ENCODE results near the gene LY6G6D. TPM values are rescaled to one million over a fixed set of nuclear protein-coding genes. Genes with fewer than 3 reads are reported as not detected.

Gene LY6G6D
- total RNA-seq, 1 experiment from 2014 or later, result not detected

Other genes with a start within 250 kb of the LY6G6D start
- 5.8 to 6.5 TPM (median 6.2 TPM) in 5 replicates for gene MICB, start 217.2 kb upstream of the LY6G6D start, total RNA-seq (2022; extraction: Qiagen RNA extraction)
- gene MCCD1, start 186.4 kb upstream of the LY6G6D start, total RNA-seq (2022; extraction: Qiagen RNA extraction), result not detected in 5 replicates
- 340 to 418 TPM (median 347 TPM) in 5 replicates for gene DDX39B, start 173.3 kb upstream of the LY6G6D start, total RNA-seq (2022; extraction: Qiagen RNA extraction)
- gene ATP6V1G2, start 168.7 kb upstream of the LY6G6D start, total RNA-seq (2022; extraction: Qiagen RNA extraction), result 0.62 to 1.1 TPM (median 0.93 TPM) in 5 replicates
- 9.5 to 13.0 TPM (median 12.6 TPM) in 5 replicates for gene NFKBIL1, start 167.7 kb upstream of the LY6G6D start, total RNA-seq (2022; extraction: Qiagen RNA extraction)
- gene LTA, start 143.1 kb upstream of the LY6G6D start, total RNA-seq (2022; extraction: Qiagen RNA extraction), result 0.07 to 0.23 TPM (median 0.08 TPM) in 3 of 5 replicates, not detected in the others
- gene TNF, start 139.8 kb upstream of the LY6G6D start, total RNA-seq (2022; extraction: Qiagen RNA extraction), result 0.07 to 0.08 TPM in 2 of 5 replicates, not detected in the others
- gene LTB, start 132.9 kb upstream of the LY6G6D start, total RNA-seq (2022; extraction: Qiagen RNA extraction), result 0.12 to 0.49 TPM (median 0.14 TPM) in 4 of 5 replicates, not detected in the other
- gene LST1, start 129.1 kb upstream of the LY6G6D start, total RNA-seq (2022; extraction: Qiagen RNA extraction), result 0.14 to 0.41 TPM (median 0.29 TPM) in 5 replicates
- gene NCR3, start 122.3 kb upstream of the LY6G6D start, total RNA-seq (2022; extraction: Qiagen RNA extraction), result not detected in 5 replicates
- gene AIF1, start 100.1 kb upstream of the LY6G6D start, total RNA-seq (2022; extraction: Qiagen RNA extraction), result not detected in 5 replicates
- gene PRRC2A, start 94.6 kb upstream of the LY6G6D start, total RNA-seq (2022; extraction: Qiagen RNA extraction), result 66.2 to 87.9 TPM (median 84.6 TPM) in 5 replicates
- 117 to 150 TPM (median 136 TPM) in 5 replicates for gene BAG6, start 62.7 kb upstream of the LY6G6D start, total RNA-seq (2022; extraction: Qiagen RNA extraction)
- gene APOM, start 59.5 kb upstream of the LY6G6D start, total RNA-seq (2022; extraction: Qiagen RNA extraction), result 2.9 to 3.7 TPM (median 3.1 TPM) in 5 replicates
- 11.3 to 12.4 TPM (median 11.9 TPM) in 5 replicates for gene C6orf47, start 54.6 kb upstream of the LY6G6D start, total RNA-seq (2022; extraction: Qiagen RNA extraction)
- 7.8 to 11.3 TPM (median 10.1 TPM) in 5 replicates for gene GPANK1, start 50.4 kb upstream of the LY6G6D start, total RNA-seq (2022; extraction: Qiagen RNA extraction)
- gene CSNK2B, start 49.3 kb upstream of the LY6G6D start, total RNA-seq (2022; extraction: Qiagen RNA extraction), result 169 to 183 TPM (median 179 TPM) in 5 replicates
- gene LY6G5B, start 45.4 kb upstream of the LY6G6D start, total RNA-seq (2022; extraction: Qiagen RNA extraction), result 2.7 to 4.2 TPM (median 3.2 TPM) in 5 replicates
- 1.2 to 1.7 TPM (median 1.4 TPM) in 5 replicates for gene LY6G5C, start 34.3 kb upstream of the LY6G6D start, total RNA-seq (2022; extraction: Qiagen RNA extraction)
- 14.2 to 17.5 TPM (median 16.7 TPM) in 5 replicates for gene ABHD16A, start 12.0 kb upstream of the LY6G6D start, total RNA-seq (2022; extraction: Qiagen RNA extraction)
- not detected in 5 replicates for gene LY6G6F, start 8.5 kb upstream of the LY6G6D start, total RNA-seq (2022; extraction: Qiagen RNA extraction)
- gene LY6G6C, start 6.4 kb downstream of the LY6G6D start, total RNA-seq (2022; extraction: Qiagen RNA extraction), result 0.08 to 0.14 TPM (median 0.09 TPM) in 3 of 5 replicates, not detected in the others
- not detected in 5 replicates for gene MPIG6B, start 8.0 kb downstream of the LY6G6D start, total RNA-seq (2022; extraction: Qiagen RNA extraction)
- 25.2 to 32.8 TPM (median 28.6 TPM) in 5 replicates for gene DDAH2, start 14.0 kb downstream of the LY6G6D start, total RNA-seq (2022; extraction: Qiagen RNA extraction)
- gene CLIC1, start 21.2 kb downstream of the LY6G6D start, total RNA-seq (2022; extraction: Qiagen RNA extraction), result 467 to 486 TPM (median 475 TPM) in 5 replicates
- 10.5 to 14.8 TPM (median 11.7 TPM) in 5 replicates for gene MSH5, start 24.7 kb downstream of the LY6G6D start, total RNA-seq (2022; extraction: Qiagen RNA extraction)
- 1.6 to 4.2 TPM (median 3.1 TPM) in 5 replicates for gene SAPCD1, start 47.3 kb downstream of the LY6G6D start, total RNA-seq (2022; extraction: Qiagen RNA extraction)
- gene VWA7, start 62.0 kb downstream of the LY6G6D start, total RNA-seq (2022; extraction: Qiagen RNA extraction), result 1.3 to 1.9 TPM (median 1.5 TPM) in 5 replicates
- 49.3 to 54.8 TPM (median 53.0 TPM) in 5 replicates for gene VARS1, start 80.4 kb downstream of the LY6G6D start, total RNA-seq (2022; extraction: Qiagen RNA extraction)
- gene LSM2, start 91.6 kb downstream of the LY6G6D start, total RNA-seq (2022; extraction: Qiagen RNA extraction), result 43.6 to 61.8 TPM (median 59.8 TPM) in 5 replicates
- 1.2 to 1.7 TPM (median 1.4 TPM) in 5 replicates for gene HSPA1L, start 99.9 kb downstream of the LY6G6D start, total RNA-seq (2022; extraction: Qiagen RNA extraction)
- gene HSPA1A, start 100.2 kb downstream of the LY6G6D start, total RNA-seq (2022; extraction: Qiagen RNA extraction), result 132 to 240 TPM (median 186 TPM) in 5 replicates
- 94.0 to 169 TPM (median 135 TPM) in 5 replicates for gene HSPA1B, start 112.4 kb downstream of the LY6G6D start, total RNA-seq (2022; extraction: Qiagen RNA extraction)
- gene NEU1, start 147.5 kb downstream of the LY6G6D start, total RNA-seq (2022; extraction: Qiagen RNA extraction), result 24.3 to 33.7 TPM (median 27.9 TPM) in 5 replicates
- 0.05 TPM in 3 of 5 replicates, not detected in the others for gene SLC44A4, start 163.6 kb downstream of the LY6G6D start, total RNA-seq (2022; extraction: Qiagen RNA extraction)
- gene EHMT2, start 182.3 kb downstream of the LY6G6D start, total RNA-seq (2022; extraction: Qiagen RNA extraction), result 21.5 to 29.0 TPM (median 26.5 TPM) in 5 replicates
- gene ZBTB12, start 186.7 kb downstream of the LY6G6D start, total RNA-seq (2022; extraction: Qiagen RNA extraction), result 2.9 to 4.5 TPM (median 3.8 TPM) in 5 replicates
- 0.20 to 0.34 TPM (median 0.23 TPM) in 5 replicates for gene C2, start 212.4 kb downstream of the LY6G6D start, total RNA-seq (2022; extraction: Qiagen RNA extraction)
- gene CFB, start 230.7 kb downstream of the LY6G6D start, total RNA-seq (2022; extraction: Qiagen RNA extraction), result 1.3 to 3.0 TPM (median 2.0 TPM) in 5 replicates
- gene NELFE, start 243.6 kb downstream of the LY6G6D start, total RNA-seq (2022; extraction: Qiagen RNA extraction), result 73.0 to 92.7 TPM (median 76.9 TPM) in 5 replicates
- gene SKIC2, start 243.8 kb downstream of the LY6G6D start, total RNA-seq (2022; extraction: Qiagen RNA extraction), result 19.9 to 23.7 TPM (median 22.8 TPM) in 5 replicates